HepG2 (cell line): ENCODE measurements around the gene ZSCAN21. TPM values are rescaled to one million over a fixed set of nuclear protein-coding genes. Genes with fewer than 3 reads are reported as not detected.

Experiments used
- BORCS8-MEF2B ChIP-seq: sonication (generic); formaldehyde crosslinking; IDR thresholded peaks from 2 replicates; pipeline ENCODE4 v1.8.0; 2022; ENCODE audit warnings: mild to moderate bottlenecking, missing genetic modification reagents
- EHMT2 ChIP-seq: fragments of 200-600 bp; sonication (generic); IDR thresholded peaks from 2 replicates; pipeline ENCODE4 v1.7.0; 2017; ENCODE audit warnings: antibody characterized with exemption, low read depth, low read length, borderline replicate concordance
- HIVEP1 ChIP-seq: sonication (generic); formaldehyde crosslinking; IDR thresholded peaks from 2 replicates; pipeline ENCODE4 v1.4.0; 2020; ENCODE audit warnings: mild to moderate bottlenecking, missing genetic modification reagents
- HOXD1 ChIP-seq: sonication (generic); formaldehyde crosslinking; IDR thresholded peaks from 2 replicates; pipeline ENCODE4 v1.5.0; 2020; ENCODE audit warnings: missing genetic modification reagents
- ISX ChIP-seq: sonication (generic); formaldehyde crosslinking; conservative IDR thresholded peaks from 2 replicates; pipeline ENCODE4 v1.5.0; 2020; ENCODE audit warnings: missing genetic modification reagents
- JUND ChIP-seq: sonication (generic); formaldehyde crosslinking; IDR thresholded peaks from 2 replicates; pipeline ENCODE4 v1.8.0; 2022; ENCODE audit warnings: mild to moderate bottlenecking, missing genetic modification reagents
- KLF15 ChIP-seq: sonication (generic); formaldehyde crosslinking; IDR thresholded peaks from 2 replicates; pipeline ENCODE4 v1.8.1; 2023; ENCODE audit warnings: borderline replicate concordance, mild to moderate bottlenecking, inconsistent platforms, missing genetic modification reagents, mixed read lengths
- NRL ChIP-seq: sonication (generic); formaldehyde crosslinking; IDR thresholded peaks from 2 replicates; pipeline ENCODE4 v1.5.0; 2020; ENCODE audit warnings: missing genetic modification reagents, mild to moderate bottlenecking, moderate library complexity, borderline replicate concordance
- PTBP1 ChIP-seq: fragments of 200-400 bp; formaldehyde crosslinking; IDR thresholded peaks from 2 replicates; pipeline ENCODE4 v1.6.1; 2018; ENCODE audit warnings: low read length, low read depth; ENCODE audit not compliant: poor library complexity, severe bottlenecking
- RAD51 ChIP-seq: fragments of 450-650 bp; IDR thresholded peaks from 2 replicates; pipeline ENCODE4 v1.6.1; 2016; ENCODE audit warnings: borderline replicate concordance
- RBFOX2 ChIP-seq: fragments of 200-400 bp; formaldehyde crosslinking; IDR thresholded peaks from 2 replicates; pipeline ENCODE4 v1.6.1; 2017; ENCODE audit warnings: low read depth, mild to moderate bottlenecking, low read length
- SIN3A ChIP-seq: IDR thresholded peaks from 2 replicates; pipeline ENCODE4 v1.6.1; 2011; ENCODE audit warnings: low read depth, mild to moderate bottlenecking, control low read depth, low read length, borderline replicate concordance
- SMYD3 ChIP-seq: sonication (generic); formaldehyde crosslinking; IDR thresholded peaks from 2 replicates; pipeline ENCODE4 v1.8.1; 2023; ENCODE audit warnings: mild to moderate bottlenecking, missing genetic modification reagents
- ZBTB1 ChIP-seq: sonication (generic); formaldehyde crosslinking; IDR thresholded peaks from 2 replicates; pipeline ENCODE4 v1.4.0; 2020; ENCODE audit warnings: missing genetic modification reagents, borderline replicate concordance
- ZBTB8A ChIP-seq: sonication (generic); formaldehyde crosslinking; IDR thresholded peaks from 2 replicates; pipeline ENCODE4 v1.4.0; 2020; ENCODE audit warnings: mild to moderate bottlenecking, low read depth, missing genetic modification reagents, borderline replicate concordance
- ZNF562 ChIP-seq: sonication (generic); formaldehyde crosslinking; IDR thresholded peaks from 2 replicates; pipeline ENCODE4 v1.8.0; 2022; ENCODE audit warnings: missing genetic modification reagents, borderline replicate concordance
- ZNF841 ChIP-seq: sonication (generic); formaldehyde crosslinking; IDR thresholded peaks from 2 replicates; pipeline ENCODE4 v1.8.1; 2023; ENCODE audit warnings: missing genetic modification reagents, borderline replicate concordance
- ZNF878 ChIP-seq: sonication (generic); formaldehyde crosslinking; IDR thresholded peaks from 2 replicates; pipeline ENCODE4 v1.8.1; 2023; ENCODE audit warnings: mild to moderate bottlenecking, missing genetic modification reagents, moderate library complexity
- polyA plus RNA-seq, 8 experiments: library from polyadenylated mRNA; depleted of rRNA in 3 of 8; stranded (reverse) in 7 of 8; unstranded in 1 of 8; fragments of >200 nt; fragmentation: Illumina TruSeq in 4 of 8; extraction: Trizol in 4 of 8; gene quantifications; 2 replicates each; pipeline versions ENCODE4 v1.2.1 to v1.2.3, GENCODE V29; 2011 to 2016; ENCODE audit warnings: low read depth in 4 of 8, missing spikeins in 1 of 8, mixed read lengths in 1 of 8; ENCODE audit not compliant: insufficient read depth in 1 of 8
- total RNA-seq, 5 experiments: library from RNA; depleted of rRNA; stranded (reverse); fragments of >200 nt; fragmentation: Illumina TruSeq; extraction: Trizol; gene quantifications; 2 replicates each; pipeline ENCODE4 v1.2.3, GENCODE V29; 2016; ENCODE audit warnings: low read depth in 1 of 5
- TF ChIP-seq, protein P1 (sequence below): sonication (generic); formaldehyde crosslinking; IDR thresholded peaks from 2 replicates; pipeline ENCODE4 v1.4.0; 2020; ENCODE audit warnings: missing genetic modification reagents, borderline replicate concordance
- TF ChIP-seq, protein P2 (sequence below): sonication (generic); formaldehyde crosslinking; IDR thresholded peaks from 2 replicates; pipeline ENCODE4 v1.4.0; 2020; ENCODE audit warnings: missing genetic modification reagents, borderline replicate concordance

ZSCAN21 gene
- total and polyA plus RNA-seq, 2 of the 13 experiments (the other 11 are each of a cell fraction or from before 2014, with no cell fraction given), result 7.0 to 10.0 TPM

DNA sequence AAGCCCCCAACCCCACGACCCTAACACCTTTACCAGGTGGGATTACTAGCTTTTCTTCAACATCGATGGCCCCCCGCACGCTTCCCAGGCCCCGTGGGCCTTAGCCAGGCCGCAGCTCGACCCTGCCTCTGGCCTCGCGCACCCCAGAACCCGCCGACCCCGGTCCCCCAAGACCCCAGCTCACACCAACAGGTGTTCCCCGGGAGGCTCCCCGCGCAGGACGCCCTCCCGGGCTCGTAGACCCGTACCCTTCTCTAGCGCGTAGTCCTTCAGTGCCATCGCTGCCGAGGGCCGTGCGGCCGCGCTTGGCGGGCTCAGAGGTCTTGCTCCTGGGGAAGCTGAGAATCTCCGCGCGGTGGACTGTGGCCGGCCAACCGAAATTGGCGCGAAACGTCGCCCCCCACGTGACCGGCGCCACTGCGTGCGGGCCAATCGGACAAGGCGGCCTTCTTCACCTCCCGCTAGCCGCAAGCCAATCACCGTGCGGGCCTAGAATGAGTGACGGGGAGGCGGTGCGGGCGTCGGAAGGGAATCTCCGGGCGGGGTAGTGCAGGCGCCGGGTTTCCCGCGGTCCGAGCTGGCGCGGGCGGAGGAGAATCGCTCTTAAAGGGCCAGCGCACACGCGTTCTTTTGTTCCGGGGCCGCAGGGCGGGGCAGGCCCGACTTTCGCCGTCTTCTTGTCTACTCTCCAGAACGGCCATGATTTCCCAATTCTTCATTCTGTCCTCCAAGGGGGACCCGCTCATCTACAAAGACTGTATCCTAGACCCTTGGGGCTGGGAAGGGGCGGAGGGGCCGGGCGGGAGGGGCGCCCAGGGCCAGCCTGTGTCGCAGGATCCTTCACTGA is 51.7 kb downstream of the ZSCAN21 start, which contains the start of the genes AP4M1 and MCM7 (continued):
- TF ChIP-seq RBFOX2 (peak; percentile 78), HIVEP1 (CRISPR knock-in tag) (peak; percentile 96), SMYD3 (CRISPR knock-in tag) (0 out of 2 replicates have a peak, but pooled peaks have one; percentile 48), KLF15 (CRISPR knock-in tag) (peak; percentile 47; the same call in 1 of the 2 replicates), EHMT2 (no peak), ISX (CRISPR knock-in tag) (0 out of 2 replicates have a peak, but pooled peaks have one; percentile 13), JUND (0 out of 2 replicates have a peak, but pooled peaks have one; percentile 29), ZNF841 (CRISPR knock-in tag) (0 out of 2 replicates have a peak, but pooled peaks have one; percentile 45), SIN3A (peak; percentile 89; the same call in 1 of the 2 replicates), RAD51 (peak; percentile 92), BORCS8-MEF2B (CRISPR knock-in tag) (peak; percentile 88), PTBP1 (no peak), ZNF562 (CRISPR knock-in tag) (no peak), ZNF878 (CRISPR knock-in tag) (peak; percentile 73; the same call in 1 of the 2 replicates), NRL (CRISPR knock-in tag) (0 out of 2 replicates have a peak, but pooled peaks have one; percentile 64), ZBTB8A (CRISPR knock-in tag) (no peak), HOXD1 (CRISPR knock-in tag) (0 out of 2 replicates have a peak, but pooled peaks have one; percentile 30), ZBTB1 (CRISPR knock-in tag) (no peak)
- TF ChIP-seq, protein P1, sequence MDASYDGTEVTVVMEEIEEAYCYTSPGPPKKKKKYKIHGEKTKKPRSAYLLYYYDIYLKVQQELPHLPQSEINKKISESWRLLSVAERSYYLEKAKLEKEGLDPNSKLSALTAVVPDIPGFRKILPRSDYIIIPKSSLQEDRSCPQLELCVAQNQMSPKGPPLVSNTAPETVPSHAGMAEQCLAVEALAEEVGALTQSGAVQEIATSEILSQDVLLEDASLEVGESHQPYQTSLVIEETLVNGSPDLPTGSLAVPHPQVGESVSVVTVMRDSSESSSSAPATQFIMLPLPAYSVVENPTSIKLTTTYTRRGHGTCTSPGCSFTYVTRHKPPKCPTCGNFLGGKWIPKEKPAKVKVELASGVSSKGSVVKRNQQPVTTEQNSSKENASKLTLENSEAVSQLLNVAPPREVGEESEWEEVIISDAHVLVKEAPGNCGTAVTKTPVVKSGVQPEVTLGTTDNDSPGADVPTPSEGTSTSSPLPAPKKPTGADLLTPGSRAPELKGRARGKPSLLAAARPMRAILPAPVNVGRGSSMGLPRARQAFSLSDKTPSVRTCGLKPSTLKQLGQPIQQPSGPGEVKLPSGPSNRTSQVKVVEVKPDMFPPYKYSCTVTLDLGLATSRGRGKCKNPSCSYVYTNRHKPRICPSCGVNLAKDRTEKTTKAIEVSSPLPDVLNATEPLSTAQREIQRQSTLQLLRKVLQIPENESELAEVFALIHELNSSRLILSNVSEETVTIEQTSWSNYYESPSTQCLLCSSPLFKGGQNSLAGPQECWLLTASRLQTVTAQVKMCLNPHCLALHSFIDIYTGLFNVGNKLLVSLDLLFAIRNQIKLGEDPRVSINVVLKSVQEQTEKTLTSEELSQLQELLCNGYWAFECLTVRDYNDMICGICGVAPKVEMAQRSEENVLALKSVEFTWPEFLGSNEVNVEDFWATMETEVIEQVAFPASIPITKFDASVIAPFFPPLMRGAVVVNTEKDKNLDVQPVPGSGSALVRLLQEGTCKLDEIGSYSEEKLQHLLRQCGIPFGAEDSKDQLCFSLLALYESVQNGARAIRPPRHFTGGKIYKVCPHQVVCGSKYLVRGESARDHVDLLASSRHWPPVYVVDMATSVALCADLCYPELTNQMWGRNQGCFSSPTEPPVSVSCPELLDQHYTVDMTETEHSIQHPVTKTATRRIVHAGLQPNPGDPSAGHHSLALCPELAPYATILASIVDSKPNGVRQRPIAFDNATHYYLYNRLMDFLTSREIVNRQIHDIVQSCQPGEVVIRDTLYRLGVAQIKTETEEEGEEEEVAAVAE (CRISPR knock-in tag), result peak; percentile 95
- TF ChIP-seq, protein P2, sequence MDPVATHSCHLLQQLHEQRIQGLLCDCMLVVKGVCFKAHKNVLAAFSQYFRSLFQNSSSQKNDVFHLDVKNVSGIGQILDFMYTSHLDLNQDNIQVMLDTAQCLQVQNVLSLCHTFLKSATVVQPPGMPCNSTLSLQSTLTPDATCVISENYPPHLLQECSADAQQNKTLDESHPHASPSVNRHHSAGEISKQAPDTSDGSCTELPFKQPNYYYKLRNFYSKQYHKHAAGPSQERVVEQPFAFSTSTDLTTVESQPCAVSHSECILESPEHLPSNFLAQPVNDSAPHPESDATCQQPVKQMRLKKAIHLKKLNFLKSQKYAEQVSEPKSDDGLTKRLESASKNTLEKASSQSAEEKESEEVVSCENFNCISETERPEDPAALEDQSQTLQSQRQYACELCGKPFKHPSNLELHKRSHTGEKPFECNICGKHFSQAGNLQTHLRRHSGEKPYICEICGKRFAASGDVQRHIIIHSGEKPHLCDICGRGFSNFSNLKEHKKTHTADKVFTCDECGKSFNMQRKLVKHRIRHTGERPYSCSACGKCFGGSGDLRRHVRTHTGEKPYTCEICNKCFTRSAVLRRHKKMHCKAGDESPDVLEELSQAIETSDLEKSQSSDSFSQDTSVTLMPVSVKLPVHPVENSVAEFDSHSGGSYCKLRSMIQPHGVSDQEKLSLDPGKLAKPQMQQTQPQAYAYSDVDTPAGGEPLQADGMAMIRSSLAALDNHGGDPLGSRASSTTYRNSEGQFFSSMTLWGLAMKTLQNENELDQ (CRISPR knock-in tag), result no peak
